ENCODE data around the gene CDADC1.

The CDADC1 gene

GRCh38 chr13:49341517-49341916, 93.8 kb downstream of the CDADC1 start:
- Histone ChIP-seq H3K36me3 (ENCODE audit: control insufficient read depth in 1 of 2, insufficient read depth in 2 of 2, low read length in 2 of 2) (peaks cover 4 to 9% of the 10 kb centered on the region in 2 donors), H3K27ac (ENCODE audit: low read length) (no peak overlapping the region), H3K4me3 (ENCODE audit: low read depth in 1 of 2, low read length in 2 of 2) (no peak overlapping the region), H3K9me3 (ENCODE audit: control insufficient read depth in 1 of 2, low read length in 2 of 2) (no peaks in the 10 kb centered on the region), H3K27me3 (ENCODE audit: low read depth, low read length) (no peaks in the 10 kb centered on the region), H3K4me1 (ENCODE audit: control insufficient read depth in 1 of 2, insufficient read depth in 2 of 2, low read length in 2 of 2) (no peaks in the 10 kb centered on the region)

- Histone ChIP-seq H3K4me1 (ENCODE audit: control insufficient read depth in 1 of 2, insufficient read depth in 2 of 2, low read length in 2 of 2) (no peaks in the 10 kb centered on the region), H3K27me3 (ENCODE audit: low read depth, low read length) (no peaks in the 10 kb centered on the region), H3K27ac (ENCODE audit: low read length) (no peak overlapping the region), H3K4me3 (ENCODE audit: low read depth in 1 of 2, low read length in 2 of 2) (no peak overlapping the region), H3K9me3 (ENCODE audit: control insufficient read depth in 1 of 2, low read length in 2 of 2) (no peaks in the 10 kb centered on the region), H3K36me3 (ENCODE audit: control insufficient read depth in 1 of 2, insufficient read depth in 2 of 2, low read length in 2 of 2) (peaks cover 4 to 9% of the 10 kb centered on the region in 2 donors)
Observed at GRCh38 chr13:49341941-49342340, 94.2 kb downstream of the CDADC1 start.

- no peak overlapping the region for H3K27ac ChIP-seq (ENCODE audit: low read length)
- H3K27me3 ChIP-seq (ENCODE audit: low read depth, low read length), result no peaks in the 10 kb centered on the region
- no peaks in the 10 kb centered on the region for H3K9me3 ChIP-seq (ENCODE audit: control insufficient read depth in 1 of 2, low read length in 2 of 2)
- H3K4me3 ChIP-seq (ENCODE audit: low read depth in 1 of 2, low read length in 2 of 2), result no peak overlapping the region
- H3K4me1 ChIP-seq (ENCODE audit: control insufficient read depth in 1 of 2, insufficient read depth in 2 of 2, low read length in 2 of 2), result no peaks in the 10 kb centered on the region
- H3K36me3 ChIP-seq (ENCODE audit: control insufficient read depth in 1 of 2, insufficient read depth in 2 of 2, low read length in 2 of 2), result peaks cover 4 to 9% of the 10 kb centered on the region in 2 donors
Observed at GRCh38 chr13:49342454-49342853, 94.7 kb downstream of the CDADC1 start.

Data from muscle layer of duodenum (tissue), 2 donors.